NCI-H2196 (cell line): Measurements from ENCODE around the gene SSC5D.

ENCODE experiments used
- DNase-seq: peaks from one replicate; lab custom pipeline; 2025; ENCODE audit not compliant: unreplicated experiment; lab: John Stamatoyannopoulos, UW

The SSC5D gene

GRCh38 chr19:55472463-55472862, 15.8 kb upstream of the SSC5D start:
- DNase-seq: no peak

- DNase-seq: no peak
Measured at GRCh38 chr19:55473225-55474012, 14.8 kb upstream of the SSC5D start.

- no peak for DNase-seq
Measured at GRCh38 chr19:55474269-55475265, 13.7 kb upstream of the SSC5D start.

GRCh38 chr19:55476100-55476775, 12.0 kb upstream of the SSC5D start, which contains the start of gene ZNF628:
ZNF628 (plus strand) TSS chr19:55476617; CDS start chr19:55479911, 3,294 bp downstream.
- peak; percentile 98 for DNase-seq

- no peak for DNase-seq
Measured at GRCh38 chr19:55477905-55478304, 10.3 kb upstream of the SSC5D start.

GRCh38 chr19:55478364-55478763, 9.9 kb upstream of the SSC5D start:
- no peak for DNase-seq

GRCh38 chr19:55479045-55479444, 9.2 kb upstream of the SSC5D start:
- DNase-seq: no peak

- DNase-seq: no peak
Measured at GRCh38 chr19:55479451-55480230, 8.6 kb upstream of the SSC5D start.

- DNase-seq: no peak
Measured at GRCh38 chr19:55481148-55481793, 7.0 kb upstream of the SSC5D start.

- no peak for DNase-seq
Measured at GRCh38 chr19:55481794-55482155, 6.5 kb upstream of the SSC5D start.

GRCh38 chr19:55482156-55482961, 5.9 kb upstream of the SSC5D start:
- DNase-seq: no peak

- DNase-seq: no peak
Measured at GRCh38 chr19:55482967-55483705, 5.1 kb upstream of the SSC5D start.

GRCh38 chr19:55483706-55484592, 4.3 kb upstream of the SSC5D start:
- DNase-seq: no peak

GRCh38 chr19:55484593-55485438, 3.4 kb upstream of the SSC5D start, which contains the start of gene NAT14:
NAT14 (plus strand) TSS chr19:55485188; CDS start chr19:55485709, 521 bp downstream.
- DNase-seq: peak; percentile 68

- DNase-seq: no peak
Measured at GRCh38 chr19:55485439-55486011, 2.7 kb upstream of the SSC5D start.
